ENCODE measurements around the gene CAV3. TPM values are rescaled to one million over a fixed set of nuclear protein-coding genes. Genes with fewer than 3 reads are reported as not detected.

The CAV3 gene
- total and polyA plus RNA-seq, 8 donors = 0.08 to 0.73 TPM; not detected in 6

DNA sequence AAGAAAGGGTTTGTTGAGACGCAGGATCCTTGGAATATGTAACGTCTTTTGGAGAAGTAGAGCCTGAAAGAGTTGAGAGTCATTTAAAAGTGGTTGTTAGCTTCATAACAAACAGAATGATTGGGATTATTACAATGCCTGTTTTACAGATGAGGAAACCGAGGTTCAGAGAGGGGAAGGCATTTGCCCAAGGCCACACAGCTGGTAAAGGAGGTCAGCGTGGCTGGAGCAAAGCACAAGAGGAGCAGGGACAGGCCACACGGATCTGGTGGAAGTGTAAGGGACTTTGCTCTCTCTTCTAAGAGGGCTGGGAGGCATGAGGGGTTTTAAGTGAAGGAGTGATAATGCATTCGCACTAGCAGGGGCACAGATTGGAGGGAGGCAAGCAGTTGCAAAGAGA is 42.0 kb downstream of the CAV3 start:
- Histone ChIP-seq H3K27ac (no peak overlapping the region), H3K27me3 (peaks cover 0 to 48% (median 3%) of the 10 kb centered on the region in 3 donors), H3K4me3 (no peak overlapping the region), H3K4me1 (no peaks in the 10 kb centered on the region), H3K9me3 (no peaks in the 10 kb centered on the region), H3K36me3 (no peaks in the 10 kb centered on the region)
- intact Hi-C loops (cut with DNase I; ENCODE audit: low total_unique reads) = no loop called here
- no peak for DNase-seq
- TF ChIP-seq, protein P1, sequence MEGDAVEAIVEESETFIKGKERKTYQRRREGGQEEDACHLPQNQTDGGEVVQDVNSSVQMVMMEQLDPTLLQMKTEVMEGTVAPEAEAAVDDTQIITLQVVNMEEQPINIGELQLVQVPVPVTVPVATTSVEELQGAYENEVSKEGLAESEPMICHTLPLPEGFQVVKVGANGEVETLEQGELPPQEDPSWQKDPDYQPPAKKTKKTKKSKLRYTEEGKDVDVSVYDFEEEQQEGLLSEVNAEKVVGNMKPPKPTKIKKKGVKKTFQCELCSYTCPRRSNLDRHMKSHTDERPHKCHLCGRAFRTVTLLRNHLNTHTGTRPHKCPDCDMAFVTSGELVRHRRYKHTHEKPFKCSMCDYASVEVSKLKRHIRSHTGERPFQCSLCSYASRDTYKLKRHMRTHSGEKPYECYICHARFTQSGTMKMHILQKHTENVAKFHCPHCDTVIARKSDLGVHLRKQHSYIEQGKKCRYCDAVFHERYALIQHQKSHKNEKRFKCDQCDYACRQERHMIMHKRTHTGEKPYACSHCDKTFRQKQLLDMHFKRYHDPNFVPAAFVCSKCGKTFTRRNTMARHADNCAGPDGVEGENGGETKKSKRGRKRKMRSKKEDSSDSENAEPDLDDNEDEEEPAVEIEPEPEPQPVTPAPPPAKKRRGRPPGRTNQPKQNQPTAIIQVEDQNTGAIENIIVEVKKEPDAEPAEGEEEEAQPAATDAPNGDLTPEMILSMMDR (IDR thresholded peaks at IDR 0.05) = no peak
- TF ChIP-seq EP300 (IDR thresholded peaks at IDR 0.05) (no peak), POLR2AphosphoS5 (IDR thresholded peaks at IDR 0.05) (no peak), POLR2A (IDR thresholded peaks at IDR 0.05) (no peak)
- WGBS, 5 donors = 85 to 90% (median 88%) methylated on average over 6 of the region's 6 CpGs

DNA sequence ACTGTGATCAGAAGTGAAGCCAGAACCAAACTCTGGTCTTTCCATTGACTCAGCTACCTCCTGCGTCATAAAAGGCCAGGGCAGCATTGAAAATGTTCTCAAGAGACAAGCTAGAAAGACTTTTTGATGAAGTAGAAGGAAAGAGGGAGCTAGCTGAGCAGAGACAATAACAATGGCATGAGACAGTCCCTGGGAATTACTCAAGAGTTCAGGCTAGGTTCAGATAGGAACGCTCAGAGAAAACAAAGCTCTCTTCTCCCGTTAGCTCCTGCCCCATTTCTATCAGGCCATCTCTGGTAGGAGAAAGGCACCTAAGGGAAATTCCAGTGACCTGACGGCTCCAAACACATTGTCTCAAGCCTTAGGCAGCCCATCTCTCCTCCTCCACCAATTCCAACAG is 42.8 kb downstream of the CAV3 start:
- intact Hi-C loops (cut with DNase I; ENCODE audit: low total_unique reads) = no loop called here
- Histone ChIP-seq H3K27me3 (peaks cover 0 to 45% (median 3%) of the 10 kb centered on the region in 3 donors), H3K27ac (no peak overlapping the region), H3K9me3 (no peaks in the 10 kb centered on the region), H3K4me3 (no peak overlapping the region), H3K36me3 (no peaks in the 10 kb centered on the region), H3K4me1 (no peaks in the 10 kb centered on the region)
- TF ChIP-seq POLR2A (IDR thresholded peaks at IDR 0.05) (no peak), EP300 (IDR thresholded peaks at IDR 0.05) (no peak), POLR2AphosphoS5 (IDR thresholded peaks at IDR 0.05) (no peak)
- TF ChIP-seq, protein P1 (IDR thresholded peaks at IDR 0.05) = no peak
- WGBS, 5 donors = 45 to 61% (median 52%) methylated on average over 4 of the region's 4 CpGs
- DNase-seq = no peak

DNA sequence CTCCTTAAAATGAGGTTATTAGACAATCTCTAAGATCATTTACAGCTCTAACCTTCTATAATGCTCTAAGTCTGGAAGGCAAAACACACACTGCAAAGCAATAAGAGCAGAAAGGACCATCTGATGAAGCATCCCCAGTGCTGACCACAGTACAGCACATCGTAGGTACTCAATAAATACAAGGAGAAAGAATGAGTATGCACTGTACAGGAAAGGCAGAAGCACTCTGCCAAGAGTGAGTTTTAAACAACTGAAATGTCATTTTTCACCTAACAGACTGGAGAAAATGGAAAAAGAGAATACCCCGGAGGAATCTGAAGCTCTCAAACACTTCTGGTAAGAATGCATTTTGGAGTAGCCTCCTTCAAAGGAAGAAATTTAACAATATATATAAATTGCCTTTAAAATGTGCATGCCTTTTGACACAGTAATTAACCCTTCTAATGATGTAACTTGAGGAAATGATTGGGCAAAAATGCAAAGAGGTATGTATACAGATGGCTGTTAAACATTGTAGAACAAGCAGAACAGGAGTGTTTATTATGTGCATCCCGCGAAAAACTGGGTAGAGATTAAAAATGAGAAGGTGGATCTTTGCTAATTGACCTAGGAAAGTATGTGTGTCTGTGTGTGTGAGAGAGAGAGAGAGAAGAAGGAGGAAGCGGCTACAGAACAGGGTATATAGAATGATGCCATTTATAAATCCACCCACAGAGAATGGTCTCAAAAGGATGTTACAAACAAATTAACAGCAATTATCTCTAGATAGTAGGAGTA is 43.8 kb downstream of the CAV3 start:
- H3K27me3 ChIP-seq = peaks cover 0 to 39% (median 3%) of the 10 kb centered on the region in 3 donors
- TF ChIP-seq, protein P1 (IDR thresholded peaks at IDR 0.05) = no peak
- TF ChIP-seq POLR2AphosphoS5 (IDR thresholded peaks at IDR 0.05) = no peak
- no peak for TF ChIP-seq EP300 (IDR thresholded peaks at IDR 0.05)
- TF ChIP-seq POLR2A (IDR thresholded peaks at IDR 0.05) = no peak
- no peaks in the 10 kb centered on the region for H3K9me3 ChIP-seq
- no peaks in the 10 kb centered on the region for H3K36me3 ChIP-seq
- no peak overlapping the region for H3K4me3 ChIP-seq
- no peak for DNase-seq
- no peaks in the 10 kb centered on the region for H3K4me1 ChIP-seq
- WGBS, 5 donors = 71 to 84% (median 84%) methylated on average over 5 of the region's 5 CpGs
- H3K27ac ChIP-seq = no peak overlapping the region
- intact Hi-C loops (cut with DNase I; ENCODE audit: low total_unique reads) = no loop called here

DNA sequence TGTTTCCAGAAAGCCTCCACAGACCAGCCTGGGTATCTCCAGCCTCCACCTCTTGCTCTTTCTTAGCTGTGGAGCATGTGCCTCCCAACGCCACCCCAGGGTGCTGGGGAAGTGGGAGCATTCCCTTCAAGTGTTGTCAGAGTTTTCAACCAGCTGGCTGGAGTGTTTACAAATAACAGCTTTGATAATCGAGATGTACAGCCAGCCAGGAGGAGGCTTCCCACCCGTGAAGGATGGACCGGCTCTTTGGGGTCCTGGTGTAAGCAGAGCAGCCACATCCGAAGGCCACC is 44.3 kb downstream of the CAV3 start:
- DNase-seq = no peak
- WGBS, 5 donors = 67 to 81% (median 71%) methylated on average over 5 of the region's 5 CpGs
- Histone ChIP-seq H3K4me1 (no peaks in the 10 kb centered on the region), H3K4me3 (no peak overlapping the region), H3K27ac (no peak overlapping the region), H3K36me3 (no peaks in the 10 kb centered on the region), H3K27me3 (peaks cover 0 to 36% (median 3%) of the 10 kb centered on the region in 3 donors), H3K9me3 (no peaks in the 10 kb centered on the region)
- intact Hi-C loops (cut with DNase I; ENCODE audit: low total_unique reads) = no loop called here
- TF ChIP-seq, protein P1 (IDR thresholded peaks at IDR 0.05) = no peak
- TF ChIP-seq EP300 (IDR thresholded peaks at IDR 0.05) (no peak), POLR2A (IDR thresholded peaks at IDR 0.05) (no peak), POLR2AphosphoS5 (IDR thresholded peaks at IDR 0.05) (no peak)

All from stomach (tissue), 9 donors.